K562 (cell line): ENCODE results near the gene PPP4C. TPM values are rescaled to one million over a fixed set of nuclear protein-coding genes. Genes with fewer than 3 reads are reported as not detected.

Experiments used
- E2F8 ChIP-seq: fragments of 450-650 bp; IDR thresholded peaks from 2 replicates; pipeline ENCODE4 v1.7.1; 2018; ENCODE audit warnings: mild to moderate bottlenecking, low read depth; ENCODE audit not compliant: partially characterized antibody
- FOXJ2 ChIP-seq: fragments of 200-800 bp; sonication (Bioruptor generic); IDR thresholded peaks from 2 replicates; pipeline ENCODE4 v1.6.1; 2016; ENCODE audit warnings: missing genetic modification characterization, missing compliant biosample characterization
- MTF1 ChIP-seq: fragments of 250-450 bp; sonication (Bioruptor Pico); IDR thresholded peaks from 2 replicates; pipeline ENCODE4 v1.9.0; 2021; ENCODE audit warnings: moderate library complexity, mild to moderate bottlenecking, inconsistent platforms, borderline replicate concordance
- NEUROD1 ChIP-seq: fragments of 150-350 bp; IDR thresholded peaks from 2 replicates; pipeline ENCODE4 v1.6.1; 2014; ENCODE audit warnings: borderline replicate concordance, low read length, low read depth; ENCODE audit not compliant: partially characterized antibody
- NFRKB ChIP-seq: fragments of 450-650 bp; IDR thresholded peaks from 2 replicates; pipeline ENCODE4 v1.6.1; 2016; ENCODE audit warnings: low read depth
- SMC3 ChIP-seq: conservative IDR thresholded peaks from 2 replicates; pipeline ENCODE4 v1.6.1; 2011; ENCODE audit warnings: low read depth, low read length, improper control_type of control experiment; ENCODE audit not compliant: insufficient read depth
- ZBTB9 ChIP-seq: fragments of 450-650 bp; formaldehyde crosslinking; IDR thresholded peaks from 2 replicates; pipeline ENCODE4 v1.4.0; 2020; ENCODE audit warnings: mild to moderate bottlenecking, moderate library complexity
- ZNF24 ChIP-seq: fragments of 450-650 bp; IDR thresholded peaks from 2 replicates; pipeline ENCODE4 v1.6.1; 2016
- ZNF583 ChIP-seq: fragments of 250-450 bp; sonication (Bioruptor Pico); IDR thresholded peaks from 2 replicates; pipeline ENCODE4 v1.4.0; 2020
- polyA plus RNA-seq, 8 experiments: library from polyadenylated mRNA; depleted of rRNA in 4 of 8; stranded (reverse) in 5 of 8; unstranded in 3 of 8; fragments of >200 nt; fragmentation: Nextera tagmentation in 2 of 8; fragmentation: Illumina TruSeq in 1 of 8; extraction: Ambion mirVana in 2 of 8; extraction: Trizol in 1 of 8; gene quantifications; 2 replicates each; pipeline versions ENCODE4 v1.2.1 to v1.2.3, GENCODE V29; 2011 to 2014; ENCODE audit warnings: inconsistent platforms in 1 of 8, missing spikeins in 1 of 8
- total RNA-seq, 7 experiments: library from RNA; depleted of rRNA in 6 of 7; stranded (reverse); fragments of >200 nt in 6 of 7; fragmentation: Illumina TruSeq in 2 of 7; extraction: Trizol in 2 of 7; gene quantifications; 2 replicates each; pipeline versions ENCODE4 v1.2.1 to v1.2.3, GENCODE V29; 2011 to 2021; ENCODE audit warnings: low replicate concordance in 1 of 7
- TF ChIP-seq, protein P1 (sequence below): fragments of 450-650 bp; IDR thresholded peaks from 2 replicates; pipeline ENCODE4 v1.6.1; 2016; ENCODE audit warnings: mild to moderate bottlenecking, moderate library complexity

PPP4C gene
- total and polyA plus RNA-seq, 9 of the 15 experiments (the other 6 are each of a cell fraction or from before 2014, with no cell fraction given): 3.5 to 183 (median 131) TPM

DNA sequence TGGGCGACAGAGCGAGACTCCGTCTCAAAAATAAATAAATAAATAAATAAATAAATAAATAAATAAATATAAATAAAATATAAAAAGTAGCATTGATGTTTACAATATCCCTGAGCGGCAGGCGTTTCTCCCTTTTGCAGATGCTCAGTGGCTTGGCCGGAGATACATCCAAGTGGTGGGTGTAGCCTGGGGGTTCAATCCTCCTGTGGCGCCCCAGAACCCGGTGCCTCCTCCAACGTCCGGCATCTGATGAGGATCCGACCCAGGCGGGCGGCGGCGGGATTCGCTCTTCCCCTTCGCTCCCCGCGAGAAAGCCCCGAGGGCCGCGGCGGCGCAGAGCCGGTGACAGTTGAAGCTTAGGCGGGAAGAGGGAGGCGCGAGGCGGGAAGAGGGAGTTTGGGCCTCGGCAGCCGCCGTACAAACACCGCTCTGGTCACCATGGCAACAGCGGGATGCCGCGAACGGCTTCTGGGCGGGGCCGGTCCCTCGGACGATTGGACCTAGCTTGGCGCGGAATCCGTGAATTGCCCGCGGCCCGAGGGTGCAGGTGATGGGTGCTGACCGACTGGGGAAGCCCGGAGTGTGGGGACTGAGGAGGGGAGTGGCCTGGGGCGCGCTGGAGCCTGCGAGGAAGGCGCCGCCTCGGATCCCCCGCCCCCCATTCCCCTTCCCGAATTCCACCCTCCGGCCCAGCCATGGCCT, 23.0 kb upstream of the PPP4C start (continued):
- TF ChIP-seq, protein P1, sequence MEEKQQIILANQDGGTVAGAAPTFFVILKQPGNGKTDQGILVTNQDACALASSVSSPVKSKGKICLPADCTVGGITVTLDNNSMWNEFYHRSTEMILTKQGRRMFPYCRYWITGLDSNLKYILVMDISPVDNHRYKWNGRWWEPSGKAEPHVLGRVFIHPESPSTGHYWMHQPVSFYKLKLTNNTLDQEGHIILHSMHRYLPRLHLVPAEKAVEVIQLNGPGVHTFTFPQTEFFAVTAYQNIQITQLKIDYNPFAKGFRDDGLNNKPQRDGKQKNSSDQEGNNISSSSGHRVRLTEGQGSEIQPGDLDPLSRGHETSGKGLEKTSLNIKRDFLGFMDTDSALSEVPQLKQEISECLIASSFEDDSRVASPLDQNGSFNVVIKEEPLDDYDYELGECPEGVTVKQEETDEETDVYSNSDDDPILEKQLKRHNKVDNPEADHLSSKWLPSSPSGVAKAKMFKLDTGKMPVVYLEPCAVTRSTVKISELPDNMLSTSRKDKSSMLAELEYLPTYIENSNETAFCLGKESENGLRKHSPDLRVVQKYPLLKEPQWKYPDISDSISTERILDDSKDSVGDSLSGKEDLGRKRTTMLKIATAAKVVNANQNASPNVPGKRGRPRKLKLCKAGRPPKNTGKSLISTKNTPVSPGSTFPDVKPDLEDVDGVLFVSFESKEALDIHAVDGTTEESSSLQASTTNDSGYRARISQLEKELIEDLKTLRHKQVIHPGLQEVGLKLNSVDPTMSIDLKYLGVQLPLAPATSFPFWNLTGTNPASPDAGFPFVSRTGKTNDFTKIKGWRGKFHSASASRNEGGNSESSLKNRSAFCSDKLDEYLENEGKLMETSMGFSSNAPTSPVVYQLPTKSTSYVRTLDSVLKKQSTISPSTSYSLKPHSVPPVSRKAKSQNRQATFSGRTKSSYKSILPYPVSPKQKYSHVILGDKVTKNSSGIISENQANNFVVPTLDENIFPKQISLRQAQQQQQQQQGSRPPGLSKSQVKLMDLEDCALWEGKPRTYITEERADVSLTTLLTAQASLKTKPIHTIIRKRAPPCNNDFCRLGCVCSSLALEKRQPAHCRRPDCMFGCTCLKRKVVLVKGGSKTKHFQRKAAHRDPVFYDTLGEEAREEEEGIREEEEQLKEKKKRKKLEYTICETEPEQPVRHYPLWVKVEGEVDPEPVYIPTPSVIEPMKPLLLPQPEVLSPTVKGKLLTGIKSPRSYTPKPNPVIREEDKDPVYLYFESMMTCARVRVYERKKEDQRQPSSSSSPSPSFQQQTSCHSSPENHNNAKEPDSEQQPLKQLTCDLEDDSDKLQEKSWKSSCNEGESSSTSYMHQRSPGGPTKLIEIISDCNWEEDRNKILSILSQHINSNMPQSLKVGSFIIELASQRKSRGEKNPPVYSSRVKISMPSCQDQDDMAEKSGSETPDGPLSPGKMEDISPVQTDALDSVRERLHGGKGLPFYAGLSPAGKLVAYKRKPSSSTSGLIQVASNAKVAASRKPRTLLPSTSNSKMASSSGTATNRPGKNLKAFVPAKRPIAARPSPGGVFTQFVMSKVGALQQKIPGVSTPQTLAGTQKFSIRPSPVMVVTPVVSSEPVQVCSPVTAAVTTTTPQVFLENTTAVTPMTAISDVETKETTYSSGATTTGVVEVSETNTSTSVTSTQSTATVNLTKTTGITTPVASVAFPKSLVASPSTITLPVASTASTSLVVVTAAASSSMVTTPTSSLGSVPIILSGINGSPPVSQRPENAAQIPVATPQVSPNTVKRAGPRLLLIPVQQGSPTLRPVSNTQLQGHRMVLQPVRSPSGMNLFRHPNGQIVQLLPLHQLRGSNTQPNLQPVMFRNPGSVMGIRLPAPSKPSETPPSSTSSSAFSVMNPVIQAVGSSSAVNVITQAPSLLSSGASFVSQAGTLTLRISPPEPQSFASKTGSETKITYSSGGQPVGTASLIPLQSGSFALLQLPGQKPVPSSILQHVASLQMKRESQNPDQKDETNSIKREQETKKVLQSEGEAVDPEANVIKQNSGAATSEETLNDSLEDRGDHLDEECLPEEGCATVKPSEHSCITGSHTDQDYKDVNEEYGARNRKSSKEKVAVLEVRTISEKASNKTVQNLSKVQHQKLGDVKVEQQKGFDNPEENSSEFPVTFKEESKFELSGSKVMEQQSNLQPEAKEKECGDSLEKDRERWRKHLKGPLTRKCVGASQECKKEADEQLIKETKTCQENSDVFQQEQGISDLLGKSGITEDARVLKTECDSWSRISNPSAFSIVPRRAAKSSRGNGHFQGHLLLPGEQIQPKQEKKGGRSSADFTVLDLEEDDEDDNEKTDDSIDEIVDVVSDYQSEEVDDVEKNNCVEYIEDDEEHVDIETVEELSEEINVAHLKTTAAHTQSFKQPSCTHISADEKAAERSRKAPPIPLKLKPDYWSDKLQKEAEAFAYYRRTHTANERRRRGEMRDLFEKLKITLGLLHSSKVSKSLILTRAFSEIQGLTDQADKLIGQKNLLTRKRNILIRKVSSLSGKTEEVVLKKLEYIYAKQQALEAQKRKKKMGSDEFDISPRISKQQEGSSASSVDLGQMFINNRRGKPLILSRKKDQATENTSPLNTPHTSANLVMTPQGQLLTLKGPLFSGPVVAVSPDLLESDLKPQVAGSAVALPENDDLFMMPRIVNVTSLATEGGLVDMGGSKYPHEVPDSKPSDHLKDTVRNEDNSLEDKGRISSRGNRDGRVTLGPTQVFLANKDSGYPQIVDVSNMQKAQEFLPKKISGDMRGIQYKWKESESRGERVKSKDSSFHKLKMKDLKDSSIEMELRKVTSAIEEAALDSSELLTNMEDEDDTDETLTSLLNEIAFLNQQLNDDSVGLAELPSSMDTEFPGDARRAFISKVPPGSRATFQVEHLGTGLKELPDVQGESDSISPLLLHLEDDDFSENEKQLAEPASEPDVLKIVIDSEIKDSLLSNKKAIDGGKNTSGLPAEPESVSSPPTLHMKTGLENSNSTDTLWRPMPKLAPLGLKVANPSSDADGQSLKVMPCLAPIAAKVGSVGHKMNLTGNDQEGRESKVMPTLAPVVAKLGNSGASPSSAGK: peak; percentile 99
- TF ChIP-seq NEUROD1 (peak; percentile 90), MTF1 (no peak), FOXJ2 (tag) (peak; percentile 93), NFRKB (no peak; the same call in 1 of the 2 replicates), ZBTB9 (no peak), ZNF583 (CRISPR knock-in tag) (no peak), SMC3 (0 out of 2 replicates have a peak, but pooled peaks have one; percentile 23), E2F8 (peak; percentile 92), ZNF24 (peak; percentile 46; the same call in 1 of the 2 replicates)
